Measurements from ENCODE around the gene EIF4EBP3. TPM values are rescaled to one million over a fixed set of nuclear protein-coding genes. Genes with fewer than 3 reads are reported as not detected.
A peak's percentile ranks its signal among the peaks of the same experiment; 100 is the strongest.

Gene EIF4EBP3
- total RNA-seq, 1 donor from 2014 or later = 16.4 TPM

DNA sequence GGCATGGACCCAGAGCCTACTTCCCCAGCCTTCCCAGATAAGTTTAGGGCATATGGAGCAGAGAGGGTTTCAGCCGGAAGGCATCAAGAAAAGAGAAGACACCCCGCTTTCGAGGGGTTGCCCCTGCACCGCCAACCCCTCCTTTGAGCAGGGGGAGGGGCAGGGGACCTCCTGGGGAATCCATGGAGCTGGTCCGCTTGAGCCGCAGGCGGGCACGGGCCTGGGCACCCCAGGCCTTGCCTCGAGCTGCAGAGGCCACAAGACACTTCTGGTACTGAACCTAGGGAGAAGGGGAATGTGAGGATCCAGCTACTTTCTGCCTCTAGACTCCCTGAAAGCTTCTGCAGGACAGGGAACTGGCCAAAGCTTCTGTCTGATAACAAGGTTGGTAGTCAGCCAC is 11.1 kb downstream of the EIF4EBP3 start:
- Mint-ChIP-seq H3K4me3 (ENCODE audit: unreplicated experiment) (peak overlapping the region; percentile 93), H3K27me3 (ENCODE audit: unreplicated experiment) (peaks cover 27% of the 10 kb centered on the region), H3K4me1 (ENCODE audit: unreplicated experiment) (peaks cover 22% of the 10 kb centered on the region), H3K36me3 (ENCODE audit: low read depth, unreplicated experiment) (peaks cover 27% of the 10 kb centered on the region), H3K27ac (ENCODE audit: unreplicated experiment) (no peak overlapping the region), H3K9me3 (ENCODE audit: unreplicated experiment) (no peaks in the 10 kb centered on the region)
- DNase-seq (ENCODE audit: low spot score) = no peak
- TF ChIP-seq, protein P1, sequence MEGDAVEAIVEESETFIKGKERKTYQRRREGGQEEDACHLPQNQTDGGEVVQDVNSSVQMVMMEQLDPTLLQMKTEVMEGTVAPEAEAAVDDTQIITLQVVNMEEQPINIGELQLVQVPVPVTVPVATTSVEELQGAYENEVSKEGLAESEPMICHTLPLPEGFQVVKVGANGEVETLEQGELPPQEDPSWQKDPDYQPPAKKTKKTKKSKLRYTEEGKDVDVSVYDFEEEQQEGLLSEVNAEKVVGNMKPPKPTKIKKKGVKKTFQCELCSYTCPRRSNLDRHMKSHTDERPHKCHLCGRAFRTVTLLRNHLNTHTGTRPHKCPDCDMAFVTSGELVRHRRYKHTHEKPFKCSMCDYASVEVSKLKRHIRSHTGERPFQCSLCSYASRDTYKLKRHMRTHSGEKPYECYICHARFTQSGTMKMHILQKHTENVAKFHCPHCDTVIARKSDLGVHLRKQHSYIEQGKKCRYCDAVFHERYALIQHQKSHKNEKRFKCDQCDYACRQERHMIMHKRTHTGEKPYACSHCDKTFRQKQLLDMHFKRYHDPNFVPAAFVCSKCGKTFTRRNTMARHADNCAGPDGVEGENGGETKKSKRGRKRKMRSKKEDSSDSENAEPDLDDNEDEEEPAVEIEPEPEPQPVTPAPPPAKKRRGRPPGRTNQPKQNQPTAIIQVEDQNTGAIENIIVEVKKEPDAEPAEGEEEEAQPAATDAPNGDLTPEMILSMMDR (IDR thresholded peaks at IDR 0.05; ENCODE audit: unreplicated experiment) = no peak

GRCh38 chr5:140560227-140560626 is 12.8 kb downstream of the EIF4EBP3 start:
- H3K27ac Mint-ChIP-seq (ENCODE audit: unreplicated experiment) = no peak overlapping the region

GRCh38 chr5:140561753-140562523 is 14.5 kb downstream of the EIF4EBP3 start:
- Mint-ChIP-seq H3K4me3 (ENCODE audit: unreplicated experiment) (peak overlapping the region; percentile 87), H3K36me3 (ENCODE audit: low read depth, unreplicated experiment) (peaks cover 31% of the 10 kb centered on the region), H3K4me1 (ENCODE audit: unreplicated experiment) (peaks cover 28% of the 10 kb centered on the region), H3K27me3 (ENCODE audit: unreplicated experiment) (peaks cover 42% of the 10 kb centered on the region), H3K9me3 (ENCODE audit: unreplicated experiment) (no peaks in the 10 kb centered on the region), H3K27ac (ENCODE audit: unreplicated experiment) (no peak overlapping the region)
- no peak for DNase-seq (ENCODE audit: low spot score)
- TF ChIP-seq, protein P1 (IDR thresholded peaks at IDR 0.05; ENCODE audit: unreplicated experiment) = no peak

More at GRCh38 chr5:140560227-140560626, 12.8 kb downstream of the EIF4EBP3 start:
- Mint-ChIP-seq H3K4me1 (ENCODE audit: unreplicated experiment) (peaks cover 34% of the 10 kb centered on the region), H3K27me3 (ENCODE audit: unreplicated experiment) (peaks cover 42% of the 10 kb centered on the region), H3K4me3 (ENCODE audit: unreplicated experiment) (peak overlapping the region; percentile 11), H3K36me3 (ENCODE audit: low read depth, unreplicated experiment) (peaks cover 28% of the 10 kb centered on the region), H3K9me3 (ENCODE audit: unreplicated experiment) (no peaks in the 10 kb centered on the region)
- TF ChIP-seq, protein P1 (IDR thresholded peaks at IDR 0.05; ENCODE audit: unreplicated experiment) = no peak
- no peak for DNase-seq (ENCODE audit: low spot score)

DNA sequence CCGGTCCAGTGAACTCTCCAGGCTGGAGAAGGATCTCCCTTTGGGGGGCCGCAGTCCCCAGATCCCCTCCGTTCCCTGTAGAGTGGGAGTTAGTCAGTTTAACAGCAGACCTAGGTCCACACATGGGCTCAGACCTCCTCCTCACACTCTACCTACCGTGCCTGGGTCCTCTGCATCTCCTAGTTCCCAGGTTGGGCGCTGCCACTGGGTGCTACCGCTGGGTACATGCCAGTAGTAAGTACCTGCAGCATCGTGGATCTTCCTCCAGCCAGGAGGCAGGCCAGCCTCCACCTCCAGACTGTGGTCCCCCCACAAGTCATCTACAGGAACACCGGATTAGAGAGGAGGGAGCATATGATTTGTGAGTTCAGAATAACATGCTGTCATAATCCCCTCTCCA is 16.1 kb downstream of the EIF4EBP3 start:
- TF ChIP-seq, protein P1 (IDR thresholded peaks at IDR 0.05; ENCODE audit: unreplicated experiment) = no peak
- Mint-ChIP-seq H3K27ac (ENCODE audit: unreplicated experiment) (no peak overlapping the region), H3K4me1 (ENCODE audit: unreplicated experiment) (peaks cover 23% of the 10 kb centered on the region), H3K36me3 (ENCODE audit: low read depth, unreplicated experiment) (peaks cover 37% of the 10 kb centered on the region), H3K4me3 (ENCODE audit: unreplicated experiment) (peak overlapping the region; percentile 94), H3K27me3 (ENCODE audit: unreplicated experiment) (peaks cover 40% of the 10 kb centered on the region), H3K9me3 (ENCODE audit: unreplicated experiment) (no peaks in the 10 kb centered on the region)
- no peak for DNase-seq (ENCODE audit: low spot score)

Data from endothelial cell (in vitro differentiated cells).